ENCODE measurements around the gene SELENOO.
A peak's percentile ranks its signal among the peaks of the same experiment; 100 is the strongest.

SELENOO gene

GRCh38 chr22:50190941-50191741, 9.7 kb upstream of the SELENOO start:
- H3K4me1 ChIP-seq (ENCODE audit: insufficient read depth, low read length) = peaks cover 62% of the 10 kb centered on the region
- DNase-seq (peak; percentile 87), ATAC-seq (ENCODE audit: insufficient read depth, low read depth) (peak; percentile 92)
- H3K27ac ChIP-seq (ENCODE audit: low read length) = peak overlapping the region; percentile 84
- peaks cover 78% of the 10 kb centered on the region for H3K79me2 ChIP-seq (ENCODE audit: insufficient read depth, low read length)
- peak overlapping the region in 1 of 2 experiments; percentile 14; a peak in 1 of 4 replicates for H3K4me3 ChIP-seq (ENCODE audit: low read depth in 1 of 2, low read length in 2 of 2)
- peaks cover 61% of the 10 kb centered on the region for H3K36me3 ChIP-seq (ENCODE audit: insufficient read depth, low read length)
- H4K20me1 ChIP-seq (ENCODE audit: insufficient read depth, low read length) = peaks cover 79% of the 10 kb centered on the region
- no peak overlapping the region for H2AFZ ChIP-seq (ENCODE audit: low read depth, low read length)
- TF ChIP-seq EZH2 (IDR thresholded peaks at IDR 0.05; ENCODE audit: borderline replicate concordance, low read depth, low read length, severe bottlenecking) = no peak
- TF ChIP-seq CTCF (IDR thresholded peaks at IDR 0.05; ENCODE audit: borderline replicate concordance, extremely low read depth, low read length, poor library complexity, severe bottlenecking) = no peak
- peak overlapping the region; percentile 43 for H3K4me2 ChIP-seq (ENCODE audit: insufficient read depth, low read length)
- H3K9me3 ChIP-seq (ENCODE audit: insufficient read depth, low read length, severe bottlenecking) = no peaks in the 10 kb centered on the region
- peak overlapping the region; percentile 51 for H3K9ac ChIP-seq (ENCODE audit: low read depth, low read length)
- H3K27me3 ChIP-seq (ENCODE audit: insufficient read depth, low read length, poor library complexity) = no peaks in the 10 kb centered on the region

GRCh38 chr22:50192436-50193204, 8.2 kb upstream of the SELENOO start:
- Histone ChIP-seq H2AFZ (ENCODE audit: low read depth, low read length) (no peak overlapping the region), H3K36me3 (ENCODE audit: insufficient read depth, low read length) (peaks cover 74% of the 10 kb centered on the region), H4K20me1 (ENCODE audit: insufficient read depth, low read length) (peaks cover 80% of the 10 kb centered on the region), H3K9me3 (ENCODE audit: insufficient read depth, low read length, severe bottlenecking) (no peaks in the 10 kb centered on the region), H3K27ac (ENCODE audit: low read length) (peak overlapping the region; percentile 84), H3K4me1 (ENCODE audit: insufficient read depth, low read length) (peaks cover 52% of the 10 kb centered on the region), H3K9ac (ENCODE audit: low read depth, low read length) (peak overlapping the region; percentile 27), H3K79me2 (ENCODE audit: insufficient read depth, low read length) (peaks cover 64% of the 10 kb centered on the region), H3K4me2 (ENCODE audit: insufficient read depth, low read length) (0 out of 2 replicates have a peak overlapping the region, but pooled peaks have one; percentile 41), H3K4me3 (ENCODE audit: low read depth in 1 of 2, low read length in 2 of 2) (no peak overlapping the region), H3K27me3 (ENCODE audit: insufficient read depth, low read length, poor library complexity) (no peaks in the 10 kb centered on the region)
- TF ChIP-seq CTCF (IDR thresholded peaks at IDR 0.05; ENCODE audit: borderline replicate concordance, extremely low read depth, low read length, poor library complexity, severe bottlenecking) (no peak), EZH2 (IDR thresholded peaks at IDR 0.05; ENCODE audit: borderline replicate concordance, low read depth, low read length, severe bottlenecking) (no peak)
- ATAC-seq (ENCODE audit: insufficient read depth, low read depth) (no peak), DNase-seq (no peak)

- no peak for ATAC-seq (ENCODE audit: insufficient read depth, low read depth)
- H3K9me3 ChIP-seq (ENCODE audit: insufficient read depth, low read length, severe bottlenecking) = no peaks in the 10 kb centered on the region
- no peak overlapping the region for H3K4me3 ChIP-seq (ENCODE audit: low read depth in 1 of 2, low read length in 2 of 2)
- H3K27me3 ChIP-seq (ENCODE audit: insufficient read depth, low read length, poor library complexity) = no peaks in the 10 kb centered on the region
- no peak overlapping the region for H3K9ac ChIP-seq (ENCODE audit: low read depth, low read length)
- peaks cover 73% of the 10 kb centered on the region for H3K36me3 ChIP-seq (ENCODE audit: insufficient read depth, low read length)
- peaks cover 54% of the 10 kb centered on the region for H3K79me2 ChIP-seq (ENCODE audit: insufficient read depth, low read length)
- TF ChIP-seq EZH2 (IDR thresholded peaks at IDR 0.05; ENCODE audit: borderline replicate concordance, low read depth, low read length, severe bottlenecking) (no peak), CTCF (IDR thresholded peaks at IDR 0.05; ENCODE audit: borderline replicate concordance, extremely low read depth, low read length, poor library complexity, severe bottlenecking) (no peak)
- DNase-seq = no peak
- H4K20me1 ChIP-seq (ENCODE audit: insufficient read depth, low read length) = peaks cover 77% of the 10 kb centered on the region
- H3K4me1 ChIP-seq (ENCODE audit: insufficient read depth, low read length) = peaks cover 43% of the 10 kb centered on the region
- H3K27ac ChIP-seq (ENCODE audit: low read length) = peak overlapping the region; percentile 40
- no peak overlapping the region for H3K4me2 ChIP-seq (ENCODE audit: insufficient read depth, low read length)
- H2AFZ ChIP-seq (ENCODE audit: low read depth, low read length) = no peak overlapping the region
Measured at GRCh38 chr22:50193621-50194020, 7.2 kb upstream of the SELENOO start.

Data from DND-41 (cell line).